ENCODE results near the gene KIRREL3.

- TF ChIP-seq EZH2 (IDR thresholded peaks at IDR 0.05; ENCODE audit: low read depth) (no peak), CTCF (conservative IDR thresholded peaks at IDR 0.05) (no peak)
Observed at GRCh38 chr11:126686938-126687337, 313.6 kb downstream of the KIRREL3 start.
